ENCODE results near the gene C1QTNF7. TPM values are rescaled to one million over a fixed set of nuclear protein-coding genes. Genes with fewer than 3 reads are reported as not detected.

Gene C1QTNF7
- total and polyA plus RNA-seq, 2 of the 13 experiments (the other 11 are each of a cell fraction or from before 2014, with no cell fraction given), result not detected

DNA sequence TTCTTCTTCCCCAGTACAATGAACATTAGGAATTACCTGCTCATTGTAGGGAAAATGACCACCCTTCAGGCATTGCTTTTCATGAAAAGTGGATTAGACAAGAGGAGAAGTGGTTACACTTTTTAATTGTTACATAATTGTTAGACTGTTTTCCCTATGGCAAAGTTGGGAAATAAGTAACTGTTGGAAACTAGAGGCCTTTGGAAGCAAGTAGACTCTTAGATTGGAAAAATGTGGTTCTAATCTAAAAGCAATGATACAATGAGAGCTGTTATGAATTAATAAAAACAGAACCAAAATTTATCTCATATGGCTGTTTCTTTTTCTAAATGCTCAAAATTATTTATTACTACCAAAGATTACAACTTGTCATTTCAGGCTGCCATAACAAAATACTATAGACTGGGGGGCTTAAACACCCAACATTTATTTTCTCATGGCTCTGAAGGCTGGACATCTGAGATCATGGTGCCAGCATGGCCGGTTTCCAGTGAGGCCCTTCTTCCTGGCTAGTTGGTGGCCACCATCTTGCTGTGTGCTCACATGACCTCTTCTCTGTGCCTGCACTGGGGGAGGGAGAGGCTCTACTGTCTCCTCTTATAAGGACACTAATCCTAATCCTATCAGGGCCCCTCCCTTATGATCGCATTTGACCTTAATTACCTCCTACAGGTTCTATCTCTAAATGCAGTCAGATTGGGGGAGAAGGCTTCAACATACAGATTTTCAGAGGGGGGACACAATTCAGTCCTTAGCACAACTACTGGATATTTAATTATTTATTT, 54.3 kb downstream of the C1QTNF7 start (continued):
- TF ChIP-seq ZFY (CRISPR knock-in tag; IDR thresholded peaks at IDR 0.05), result no peak
- TF ChIP-seq GATAD2A (CRISPR knock-in tag; IDR thresholded peaks at IDR 0.05), result no peak
- no peak for TF ChIP-seq HNF4G (IDR thresholded peaks at IDR 0.05; ENCODE audit: borderline replicate concordance, low read depth, low read length)
- no peak for TF ChIP-seq HNF4G (CRISPR knock-in tag; IDR thresholded peaks at IDR 0.05; ENCODE audit: borderline replicate concordance, low read depth)
- no peak for TF ChIP-seq FOSL1 (CRISPR knock-in tag; IDR thresholded peaks at IDR 0.05; ENCODE audit: borderline replicate concordance)
- TF ChIP-seq PCBP1 (IDR thresholded peaks at IDR 0.05; ENCODE audit: borderline replicate concordance, low read depth, low read length), result no peak
- TF ChIP-seq NFRKB (IDR thresholded peaks at IDR 0.05), result no peak
- TF ChIP-seq ZBTB38 (CRISPR knock-in tag; IDR thresholded peaks at IDR 0.05), result no peak
- TF ChIP-seq MED8 (CRISPR knock-in tag; IDR thresholded peaks at IDR 0.05; ENCODE audit: insufficient replicate concordance), result no peak
- TF ChIP-seq, protein P1, sequence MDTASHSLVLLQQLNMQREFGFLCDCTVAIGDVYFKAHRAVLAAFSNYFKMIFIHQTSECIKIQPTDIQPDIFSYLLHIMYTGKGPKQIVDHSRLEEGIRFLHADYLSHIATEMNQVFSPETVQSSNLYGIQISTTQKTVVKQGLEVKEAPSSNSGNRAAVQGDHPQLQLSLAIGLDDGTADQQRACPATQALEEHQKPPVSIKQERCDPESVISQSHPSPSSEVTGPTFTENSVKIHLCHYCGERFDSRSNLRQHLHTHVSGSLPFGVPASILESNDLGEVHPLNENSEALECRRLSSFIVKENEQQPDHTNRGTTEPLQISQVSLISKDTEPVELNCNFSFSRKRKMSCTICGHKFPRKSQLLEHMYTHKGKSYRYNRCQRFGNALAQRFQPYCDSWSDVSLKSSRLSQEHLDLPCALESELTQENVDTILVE (CRISPR knock-in tag; IDR thresholded peaks at IDR 0.05), result no peak
- TF ChIP-seq JDP2 (CRISPR knock-in tag; IDR thresholded peaks at IDR 0.05; ENCODE audit: borderline replicate concordance), result no peak
- TF ChIP-seq CHD2 (IDR thresholded peaks at IDR 0.05; ENCODE audit: low read depth, low read length), result no peak
- TF ChIP-seq, protein P2, sequence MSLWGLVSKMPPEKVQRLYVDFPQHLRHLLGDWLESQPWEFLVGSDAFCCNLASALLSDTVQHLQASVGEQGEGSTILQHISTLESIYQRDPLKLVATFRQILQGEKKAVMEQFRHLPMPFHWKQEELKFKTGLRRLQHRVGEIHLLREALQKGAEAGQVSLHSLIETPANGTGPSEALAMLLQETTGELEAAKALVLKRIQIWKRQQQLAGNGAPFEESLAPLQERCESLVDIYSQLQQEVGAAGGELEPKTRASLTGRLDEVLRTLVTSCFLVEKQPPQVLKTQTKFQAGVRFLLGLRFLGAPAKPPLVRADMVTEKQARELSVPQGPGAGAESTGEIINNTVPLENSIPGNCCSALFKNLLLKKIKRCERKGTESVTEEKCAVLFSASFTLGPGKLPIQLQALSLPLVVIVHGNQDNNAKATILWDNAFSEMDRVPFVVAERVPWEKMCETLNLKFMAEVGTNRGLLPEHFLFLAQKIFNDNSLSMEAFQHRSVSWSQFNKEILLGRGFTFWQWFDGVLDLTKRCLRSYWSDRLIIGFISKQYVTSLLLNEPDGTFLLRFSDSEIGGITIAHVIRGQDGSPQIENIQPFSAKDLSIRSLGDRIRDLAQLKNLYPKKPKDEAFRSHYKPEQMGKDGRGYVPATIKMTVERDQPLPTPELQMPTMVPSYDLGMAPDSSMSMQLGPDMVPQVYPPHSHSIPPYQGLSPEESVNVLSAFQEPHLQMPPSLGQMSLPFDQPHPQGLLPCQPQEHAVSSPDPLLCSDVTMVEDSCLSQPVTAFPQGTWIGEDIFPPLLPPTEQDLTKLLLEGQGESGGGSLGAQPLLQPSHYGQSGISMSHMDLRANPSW (CRISPR knock-in tag; IDR thresholded peaks at IDR 0.05; ENCODE audit: borderline replicate concordance), result no peak
- TF ChIP-seq MEIS1 (CRISPR knock-in tag; IDR thresholded peaks at IDR 0.05; ENCODE audit: borderline replicate concordance), result no peak
- no peak for TF ChIP-seq ZKSCAN1 (IDR thresholded peaks at IDR 0.05; ENCODE audit: low read length)
